Loucy (cell line): ENCODE measurements around the gene DCDC2.

Experiments
- CTCF ChIP-seq: fragments of 200-600 bp; sonication (generic); conservative IDR thresholded peaks from 2 replicates; pipeline ENCODE4 v1.5.1; 2014; ENCODE audit warnings: mild to moderate bottlenecking, antibody characterized with exemption, low read length
- EZH2phosphoT487 ChIP-seq: fragments of 200-600 bp; IDR thresholded peaks from 2 replicates; pipeline ENCODE4 v1.6.1; 2018; ENCODE audit warnings: antibody characterized with exemption, mild to moderate bottlenecking, moderate library complexity, borderline replicate concordance

GRCh38 chr6:24238700-24239099 lies 119.2 kb downstream of the DCDC2 start:
- TF ChIP-seq CTCF (no peak), EZH2phosphoT487 (no peak)
